Body of pancreas (tissue), 4 donors: Measurements from ENCODE around the gene PHLDA2. TPM values are rescaled to one million over a fixed set of nuclear protein-coding genes. Genes with fewer than 3 reads are reported as not detected.
"Not testable (repeated sequence)": the region's sequence is repeated elsewhere in the genome, so short reads cannot be mapped to it uniquely, and the experiment has no call there.

ENCODE experiments used
- ATAC-seq: fragments of 150-250 bp; one replicate; pipeline ENCODE4 v1.9.1; 2016
- DNase-seq, 4 donors: peaks; one replicate each; pipeline ENCODE4 v3.0.0-alpha.2; 2019
- H3K27ac ChIP-seq, 4 donors: fragments of 200-600 bp; sonication (generic); 1 replicate in 3 of 4; 2 replicates in 1 of 4; pipeline versions ENCODE4 v1.5.1 to v1.6.1; 2016 to 2019; ENCODE audit warnings: mild to moderate bottlenecking in 1 of 4, mixed read lengths in 1 of 4, moderate library complexity in 1 of 4
- H3K27me3 ChIP-seq, 2 donors: fragments of 200-600 bp; sonication (generic); one replicate each; pipeline ENCODE4 v1.6.0; 2016; ENCODE audit warnings: mild to moderate bottlenecking in 1 of 2
- H3K36me3 ChIP-seq, 2 donors: fragments of 200-600 bp; sonication (generic); replicated peaks in 1 of 2; 2 replicates each; pipeline ENCODE4 v1.5.1; 2016; ENCODE audit warnings: low read depth in 2 of 2; ENCODE audit not compliant: insufficient read depth in 1 of 2
- H3K4me1 ChIP-seq: fragments of 200-600 bp; sonication (generic); one replicate; pipeline ENCODE4 v1.6.0; 2016
- H3K4me3 ChIP-seq, 2 donors: fragments of 200-600 bp; sonication (generic); 1 replicate in 1 of 2; 2 replicates in 1 of 2; pipeline ENCODE4 v1.5.1; 2016 to 2019
- H3K9me3 ChIP-seq, 3 donors: fragments of 200-600 bp; sonication (generic); 1 replicate in 2 of 3; 2 replicates in 1 of 3; pipeline ENCODE4 v1.5.1; 2016
- POLR2A ChIP-seq, 3 donors: fragments of 450-650 bp; IDR thresholded peaks; one replicate each; pipeline ENCODE4 v1.6.1; 2016; ENCODE audit warnings: antibody characterized with exemption in 3 of 3, mild to moderate bottlenecking in 2 of 3
- WGBS, 2 donors: methylation state at CpG; one replicate each; pipeline ENCODE4 v1.1.5; 2017; 5-methylcytosine and 5-hydroxymethylcytosine counted together
- intact Hi-C: fragments of 100-400 bp; cut with DNase I; formaldehyde crosslinking; loops from one replicate; pipeline ENCODE4 v1.15.1; 2023
- total RNA-seq, 2 donors: library from RNA; depleted of rRNA; stranded (reverse); fragments of >200 nt; gene quantifications; one replicate each; pipeline ENCODE4 v1.1.0, GENCODE V29; 2016
- TF ChIP-seq, protein P1 (sequence below), 7 experiments: fragments of 450-650 bp in 4 of 7; fragments of 200-600 bp in 3 of 7; sonication (generic) in 3 of 7; IDR thresholded peaks; one replicate each; pipeline ENCODE4 v1.5.1; 2016 to 2019; ENCODE audit warnings: antibody characterized with exemption in 7 of 7

Gene PHLDA2
- total RNA-seq, 2 donors from 2014 or later = 4.2 TPM; not detected in 1

DNA sequence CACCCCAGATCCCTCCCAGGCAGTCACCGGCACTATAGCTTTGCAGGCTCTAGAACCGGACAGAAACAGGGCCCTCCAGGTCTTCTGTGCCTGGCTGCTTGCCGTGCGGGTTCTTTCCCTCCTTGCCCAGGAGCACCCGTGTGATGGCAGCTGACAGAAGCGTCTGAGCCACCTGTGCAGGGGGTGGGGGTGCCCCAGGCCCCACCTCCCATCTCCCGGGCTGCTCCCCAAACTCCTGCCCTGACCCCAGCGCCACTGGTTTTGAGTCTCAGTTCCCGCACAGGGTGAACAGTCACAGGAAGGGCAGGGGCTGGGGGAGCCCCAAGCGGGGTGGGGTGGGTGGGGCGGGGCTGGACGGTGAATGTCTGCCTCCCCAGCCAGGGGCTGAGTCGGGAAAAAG lies 13.2 kb upstream of the PHLDA2 start:
- DNase-seq (no peak), ATAC-seq (no peak)
- H3K4me1 ChIP-seq = peaks cover 44% of the 10 kb centered on the region
- no peak overlapping the region for H3K27ac ChIP-seq
- no peaks in the 10 kb centered on the region for H3K27me3 ChIP-seq
- TF ChIP-seq, protein P1, sequence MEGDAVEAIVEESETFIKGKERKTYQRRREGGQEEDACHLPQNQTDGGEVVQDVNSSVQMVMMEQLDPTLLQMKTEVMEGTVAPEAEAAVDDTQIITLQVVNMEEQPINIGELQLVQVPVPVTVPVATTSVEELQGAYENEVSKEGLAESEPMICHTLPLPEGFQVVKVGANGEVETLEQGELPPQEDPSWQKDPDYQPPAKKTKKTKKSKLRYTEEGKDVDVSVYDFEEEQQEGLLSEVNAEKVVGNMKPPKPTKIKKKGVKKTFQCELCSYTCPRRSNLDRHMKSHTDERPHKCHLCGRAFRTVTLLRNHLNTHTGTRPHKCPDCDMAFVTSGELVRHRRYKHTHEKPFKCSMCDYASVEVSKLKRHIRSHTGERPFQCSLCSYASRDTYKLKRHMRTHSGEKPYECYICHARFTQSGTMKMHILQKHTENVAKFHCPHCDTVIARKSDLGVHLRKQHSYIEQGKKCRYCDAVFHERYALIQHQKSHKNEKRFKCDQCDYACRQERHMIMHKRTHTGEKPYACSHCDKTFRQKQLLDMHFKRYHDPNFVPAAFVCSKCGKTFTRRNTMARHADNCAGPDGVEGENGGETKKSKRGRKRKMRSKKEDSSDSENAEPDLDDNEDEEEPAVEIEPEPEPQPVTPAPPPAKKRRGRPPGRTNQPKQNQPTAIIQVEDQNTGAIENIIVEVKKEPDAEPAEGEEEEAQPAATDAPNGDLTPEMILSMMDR (IDR thresholded peaks at IDR 0.05) = no peak
- TF ChIP-seq POLR2A (IDR thresholded peaks at IDR 0.05) = no peak
- intact Hi-C loops = no loop called here
- no peak overlapping the region for H3K4me3 ChIP-seq
- 76 to 84% methylated on average over 12 to 13 of the region's 13 CpGs for WGBS, 2 donors
- H3K36me3 ChIP-seq = no peaks in the 10 kb centered on the region
- peaks cover 0 to 9% (median 0%) of the 10 kb centered on the region in 3 donors for H3K9me3 ChIP-seq

DNA sequence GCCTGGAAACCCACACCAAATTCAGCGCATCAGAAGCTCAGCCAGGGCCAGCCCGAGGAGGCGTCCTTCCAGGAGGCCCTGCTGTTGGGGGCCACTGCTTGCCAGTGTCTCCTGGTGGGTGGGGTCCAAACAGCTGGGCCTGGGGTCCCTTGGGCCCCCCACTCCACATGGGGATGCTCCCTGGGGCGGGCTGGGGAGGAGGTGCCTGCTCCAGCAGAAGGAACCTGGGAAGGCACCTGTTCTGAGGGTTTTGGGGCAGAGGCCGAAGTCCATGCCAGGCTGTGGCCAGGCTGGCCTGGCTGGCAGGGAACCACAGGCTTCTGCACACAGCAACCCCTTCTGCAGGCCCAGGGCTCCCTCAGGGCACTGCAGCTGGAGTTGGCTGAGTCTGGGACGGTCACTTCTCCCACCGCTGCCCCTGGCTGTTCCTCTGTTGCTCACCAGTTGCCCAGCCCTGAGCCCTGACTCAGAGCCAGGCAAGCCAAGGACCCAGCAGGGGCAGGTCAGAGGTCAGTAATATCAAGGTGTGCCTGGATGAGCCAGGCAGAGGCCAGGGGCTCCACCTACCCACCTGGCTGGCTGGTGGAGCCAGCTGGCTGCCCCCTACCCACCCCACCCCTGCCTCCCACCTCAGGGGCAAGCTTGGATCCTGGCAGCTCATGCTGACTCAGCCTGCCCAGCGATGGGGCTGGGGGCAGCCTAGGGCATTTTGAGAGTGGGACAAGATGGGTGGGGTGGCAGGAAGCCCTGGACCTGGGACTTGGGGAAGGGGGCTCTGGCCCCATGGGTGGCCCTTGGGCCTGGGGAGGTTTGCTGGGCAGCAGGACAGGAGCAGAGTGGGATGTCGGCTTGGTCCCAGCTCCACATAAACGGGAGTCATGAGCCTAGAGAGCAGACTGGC lies 12.0 kb upstream of the PHLDA2 start:
- no peak for TF ChIP-seq POLR2A (IDR thresholded peaks at IDR 0.05)
- TF ChIP-seq, protein P1 (IDR thresholded peaks at IDR 0.05) = no peak
- DNase-seq (peak; percentile 58 to 88 (median 72)), ATAC-seq (peak; percentile 55)
- intact Hi-C loops = no loop called here
- H3K27ac ChIP-seq = peak overlapping the region in 3 of 4 donors; percentile 8 to 38 (median 23)
- peaks cover 0 to 11% (median 0%) of the 10 kb centered on the region in 3 donors for H3K9me3 ChIP-seq
- 43 to 55% methylated on average over 3 to 9 of the region's 10 CpGs for WGBS, 2 donors
- H3K36me3 ChIP-seq = no peaks in the 10 kb centered on the region
- H3K27me3 ChIP-seq = no peaks in the 10 kb centered on the region
- H3K4me3 ChIP-seq = no peak overlapping the region
- H3K4me1 ChIP-seq = peaks cover 43% of the 10 kb centered on the region

DNA sequence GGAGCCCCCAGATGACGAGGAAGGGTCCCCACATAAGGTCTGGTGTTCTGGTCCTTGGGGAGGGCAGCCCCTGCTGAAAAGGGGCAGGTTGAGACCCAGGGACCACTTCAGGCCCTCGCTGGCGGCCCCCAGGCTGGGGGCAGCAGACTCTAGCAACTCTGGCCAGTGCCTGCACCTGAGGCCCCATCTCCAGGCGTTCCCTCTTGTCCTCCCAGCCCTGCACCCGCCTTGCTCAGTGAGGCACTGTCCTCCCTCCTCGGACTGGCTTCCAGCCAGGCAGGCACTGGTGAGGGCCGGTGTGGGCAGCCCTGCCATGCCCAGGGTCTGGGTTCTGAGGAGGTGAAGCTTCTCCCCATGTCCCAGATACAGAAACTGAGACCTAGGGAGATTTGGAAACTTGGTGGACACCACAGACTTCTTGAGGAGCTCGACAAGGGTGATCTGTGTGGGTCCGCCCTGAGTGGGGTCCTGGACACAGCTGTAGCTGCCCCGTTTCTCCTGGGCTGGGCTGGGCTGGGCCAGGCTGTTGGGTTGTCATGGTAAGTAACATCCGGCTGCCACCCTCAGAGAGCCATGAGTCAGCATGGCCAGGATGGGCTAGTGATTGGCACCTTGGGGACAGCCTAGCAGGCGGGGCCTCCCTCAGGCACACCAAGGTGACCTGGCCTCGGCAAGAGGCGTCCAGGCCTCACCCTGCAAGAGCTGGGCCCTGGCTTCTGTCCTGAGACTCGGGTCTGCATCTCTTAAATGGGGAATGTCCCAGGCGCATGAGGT lies 11.1 kb upstream of the PHLDA2 start:
- ATAC-seq (peak; percentile 54), DNase-seq (peak in 2 of 4 donors; percentile 48 to 51)
- intact Hi-C loops = no loop called here
- no peak for TF ChIP-seq POLR2A (IDR thresholded peaks at IDR 0.05)
- TF ChIP-seq, protein P1 (IDR thresholded peaks at IDR 0.05) = no peak
- peak overlapping the region in 3 of 4 donors; percentile 8 to 38 (median 23) for H3K27ac ChIP-seq
- H3K9me3 ChIP-seq = peaks cover 0 to 11% (median 0%) of the 10 kb centered on the region in 3 donors
- no peak overlapping the region for H3K4me3 ChIP-seq
- WGBS, 2 donors = 62 to 100% methylated on average over 1 to 16 of the region's 16 CpGs
- H3K27me3 ChIP-seq = no peaks in the 10 kb centered on the region
- no peaks in the 10 kb centered on the region for H3K36me3 ChIP-seq
- peaks cover 36% of the 10 kb centered on the region for H3K4me1 ChIP-seq

DNA sequence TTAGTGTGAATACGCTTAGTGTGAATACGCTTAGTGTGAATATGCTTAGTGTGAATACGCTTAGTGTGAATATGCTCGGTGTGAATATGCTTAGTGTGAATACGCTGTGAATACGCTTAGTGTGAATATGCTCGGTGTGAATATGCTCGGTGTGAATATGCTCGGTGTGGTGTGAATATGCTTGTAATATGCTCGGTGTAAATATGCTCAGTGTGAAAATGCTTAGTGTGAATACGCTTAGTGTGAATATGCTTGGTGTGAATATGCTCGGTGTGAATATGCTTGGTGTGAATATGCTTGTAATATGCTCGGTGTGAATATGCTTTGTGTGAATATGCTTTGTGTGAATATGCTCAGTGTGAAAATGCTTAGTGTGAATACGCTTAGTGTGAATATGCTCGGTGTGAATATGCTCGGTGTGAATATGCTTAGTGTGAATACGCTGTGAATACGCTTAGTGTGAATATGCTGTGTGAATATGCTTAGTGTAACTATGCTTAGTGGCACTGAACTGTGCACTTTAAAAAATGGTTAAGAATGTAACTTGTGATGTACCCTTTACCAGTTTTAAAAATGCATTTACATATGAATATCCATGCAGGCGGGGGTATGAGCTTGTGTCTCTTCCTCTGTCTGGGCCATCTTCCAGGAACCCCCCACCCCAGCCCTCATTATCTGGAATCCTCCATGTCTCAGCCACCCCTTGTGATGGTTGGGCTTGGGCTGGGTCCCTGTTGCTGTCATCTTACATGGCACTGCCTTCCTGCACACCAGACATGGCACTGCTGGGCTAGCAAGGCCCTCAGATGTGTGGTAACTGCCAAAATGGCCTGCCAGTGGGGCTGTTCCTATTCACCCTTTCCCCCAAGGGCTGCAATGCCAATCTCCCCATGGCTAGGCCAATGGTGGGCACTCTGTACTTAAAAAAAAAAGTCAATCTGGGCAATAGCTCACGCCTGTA lies 9.5 kb upstream of the PHLDA2 start:
- ATAC-seq, DNase-seq, H3K27me3 ChIP-seq, H3K27ac ChIP-seq, H3K36me3 ChIP-seq, intact Hi-C loops, H3K4me3 ChIP-seq: not testable (repeated sequence)
- WGBS, 2 donors = 74 to 90% methylated on average over 15 to 18 of the region's 20 CpGs
- H3K4me1 ChIP-seq = peaks cover 21% of the 10 kb centered on the region
- peaks cover 0 to 11% (median 0%) of the 10 kb centered on the region in 3 donors for H3K9me3 ChIP-seq

DNA sequence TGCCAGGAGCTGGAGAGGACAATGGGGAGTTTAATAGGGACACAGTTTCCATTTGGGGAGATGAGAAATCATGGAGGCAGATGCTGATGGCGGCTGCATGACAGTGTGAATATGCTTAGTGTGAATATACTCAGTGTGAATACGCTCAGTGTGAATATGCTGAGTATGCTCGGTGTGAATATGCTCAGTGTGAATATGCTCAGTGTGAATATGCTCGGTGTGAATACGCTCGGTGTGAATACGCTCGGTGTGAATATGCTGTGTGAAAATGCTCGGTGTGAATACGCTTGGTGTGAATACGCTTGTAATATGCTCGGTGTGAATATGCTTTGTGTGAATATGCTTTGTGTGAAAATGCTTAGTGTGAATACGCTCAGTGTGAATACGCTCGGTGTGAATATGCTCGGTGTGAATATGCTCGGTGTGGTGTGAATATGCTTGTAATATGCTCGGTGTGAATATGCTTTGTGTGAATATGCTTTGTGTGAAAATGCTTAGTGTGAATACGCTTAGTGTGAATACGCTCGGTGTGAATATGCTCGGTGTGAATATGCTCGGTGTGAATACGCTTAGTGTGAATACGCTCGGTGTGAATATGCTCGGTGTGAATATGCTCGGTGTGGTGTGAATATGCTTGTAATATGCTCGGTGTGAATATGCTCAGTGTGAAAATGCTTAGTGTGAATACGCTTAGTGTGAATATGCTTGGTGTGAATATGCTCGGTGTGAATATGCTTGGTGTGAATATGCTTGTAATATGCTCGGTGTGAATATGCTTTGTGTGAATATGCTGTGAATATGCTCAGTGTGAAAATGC lies 8.6 kb upstream of the PHLDA2 start:
- intact Hi-C loops, H3K4me3 ChIP-seq, H3K27ac ChIP-seq, H3K36me3 ChIP-seq, DNase-seq, H3K27me3 ChIP-seq, ATAC-seq: not testable (repeated sequence)
- Histone ChIP-seq H3K9me3 (peaks cover 0 to 11% (median 0%) of the 10 kb centered on the region in 3 donors), H3K4me1 (peaks cover 17% of the 10 kb centered on the region)
- 79 to 83% methylated on average over 30 to 32 of the region's 32 CpGs for WGBS, 2 donors
